Smooth muscle cell of the umbilical artery (primary cell): ENCODE results near the gene RNF157. TPM values are rescaled to one million over a fixed set of nuclear protein-coding genes. Genes with fewer than 3 reads are reported as not detected.

Experiments used
- total RNA-seq: library from RNA; depleted of rRNA; stranded (reverse); fragments of >200 nt; gene quantifications from 2 replicates; pipeline ENCODE4 v1.2.3, GENCODE V29; 2014

Gene RNF157
- 0.05 and 1.8 TPM in 2 replicates for total RNA-seq

DNA sequence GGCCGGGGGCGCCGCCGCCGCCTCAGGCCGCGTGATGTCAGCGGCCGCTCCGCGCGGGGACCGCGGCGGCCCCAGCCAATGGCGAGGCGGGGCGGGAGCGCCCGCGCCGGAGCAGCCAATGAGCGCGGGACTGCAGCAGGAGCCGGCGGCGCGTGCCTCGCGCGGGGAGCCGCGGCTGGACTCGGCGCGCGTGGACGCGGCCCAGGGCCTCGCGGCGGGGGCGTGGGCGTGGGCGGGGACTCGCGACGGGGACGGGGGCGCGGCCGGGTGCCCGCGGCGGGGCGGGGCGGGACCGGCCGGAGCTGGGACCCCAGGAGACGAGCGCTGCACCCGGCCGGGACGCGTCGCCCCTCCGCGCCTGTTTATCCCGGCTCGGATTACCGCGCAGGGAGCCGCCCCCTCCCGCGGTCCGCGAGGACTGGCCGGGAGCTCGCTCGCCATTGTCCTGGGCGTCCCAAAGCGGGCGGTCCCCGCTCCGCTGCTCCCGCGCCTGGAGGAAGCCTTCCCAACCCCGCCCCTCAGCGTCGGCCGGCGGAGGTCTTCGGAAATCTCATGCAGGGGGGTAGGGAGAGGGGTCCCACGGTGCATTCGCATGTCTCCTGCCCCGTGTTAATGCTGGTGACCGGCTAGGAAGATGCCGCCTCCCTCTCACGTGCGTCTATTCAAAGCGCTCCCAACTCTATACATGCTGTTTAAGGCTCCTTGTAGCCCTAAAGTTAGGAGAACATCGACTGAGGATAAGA, at the start of gene RNF157:
TSS of gene RNF157 (minus strand) at position 33 of the 743 bp plus-strand sequence. CDS start 253 bp downstream, outside the sequence.

DNA sequence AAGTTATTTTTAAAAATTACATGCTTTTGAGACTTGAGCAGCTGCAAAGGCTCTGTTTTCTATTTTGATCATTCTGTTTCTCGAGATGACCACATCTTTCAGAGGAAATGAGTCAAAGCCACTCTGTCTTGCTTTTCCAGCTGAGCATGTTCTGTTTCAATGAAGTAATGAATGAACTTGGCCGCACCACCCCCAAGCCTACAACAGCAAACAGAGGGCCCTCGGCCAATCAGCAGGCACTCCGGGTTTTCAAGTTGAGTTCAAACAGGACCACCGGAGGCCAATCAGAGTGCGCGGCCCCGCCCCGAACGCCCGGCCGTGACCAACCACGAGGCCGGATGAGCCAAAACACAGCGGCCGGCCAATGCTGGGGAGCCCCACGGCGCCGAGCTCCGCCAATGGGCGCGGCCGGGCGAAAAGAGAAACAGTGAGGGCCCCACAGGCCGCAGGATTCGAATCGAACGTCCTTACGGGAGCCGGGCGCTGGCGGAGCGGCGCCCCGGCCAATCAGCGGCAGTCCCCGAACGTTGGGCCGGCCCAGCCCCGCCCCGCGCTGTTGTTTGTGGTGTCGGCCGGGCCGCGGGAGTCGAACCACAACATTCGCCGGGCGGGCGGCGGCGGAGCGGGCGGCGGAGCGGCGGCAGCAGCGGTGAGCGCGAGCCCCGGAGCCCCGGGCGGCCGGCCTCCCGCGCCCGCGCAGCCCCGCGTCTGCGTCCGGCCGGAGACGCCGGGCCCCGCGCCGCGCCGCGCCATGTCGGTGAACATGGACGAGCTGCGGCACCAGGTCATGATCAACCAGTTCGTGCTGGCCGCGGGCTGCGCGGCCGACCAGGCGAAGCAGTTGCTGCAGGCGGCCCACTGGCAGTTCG, 24.7 kb upstream of the RNF157 start, which contains the start of gene UBALD2:
TSS of gene UBALD2 (plus strand) at position 594 of the 869 bp plus-strand sequence. CDS start at position 752, 158 bp downstream.

DNA sequence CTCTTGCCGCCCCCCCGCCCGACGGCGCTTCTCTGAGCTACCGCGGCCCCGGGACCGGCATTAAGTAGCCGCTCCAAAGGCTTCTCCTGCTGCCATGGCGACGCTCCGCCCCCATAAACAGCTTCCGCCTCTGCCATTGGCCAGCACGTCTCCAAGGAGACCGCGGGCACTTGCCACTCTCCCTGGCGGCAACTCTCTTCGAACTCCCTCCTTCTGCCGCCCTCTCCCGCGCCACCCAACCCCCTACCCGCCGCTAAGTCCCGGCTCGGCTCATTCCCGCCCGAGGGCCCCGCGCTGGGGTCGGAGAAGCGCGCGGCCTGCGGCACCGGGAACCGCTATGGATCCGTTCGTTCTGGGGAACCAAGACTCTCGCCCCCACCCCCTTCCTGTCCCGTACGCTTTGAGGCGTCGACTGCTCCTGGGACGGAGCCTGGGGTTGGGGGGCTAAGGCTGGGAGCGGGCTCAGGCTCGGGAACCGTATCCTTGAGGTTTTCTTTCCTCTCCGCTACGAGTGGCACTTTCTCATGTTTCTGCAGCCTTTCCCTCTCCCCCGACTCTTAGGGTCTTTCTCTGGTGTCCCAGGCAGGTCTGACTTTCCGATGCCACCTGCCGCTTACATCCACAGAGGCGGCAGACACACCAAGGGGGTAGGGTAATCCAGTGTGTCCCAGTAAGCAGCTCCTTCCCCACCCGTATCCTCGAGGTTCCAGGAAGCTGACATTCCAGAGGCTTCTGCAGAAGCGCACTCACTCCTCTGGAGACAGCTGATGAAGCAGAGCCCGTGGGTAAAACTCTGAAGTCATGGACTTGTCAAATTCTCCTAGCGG, 98.9 kb downstream of the RNF157 start, which contains the start of gene FOXJ1:
TSS of gene FOXJ1 (minus strand) at position 34 of the 827 bp plus-strand sequence. CDS start 850 bp downstream, outside the sequence.

DNA sequence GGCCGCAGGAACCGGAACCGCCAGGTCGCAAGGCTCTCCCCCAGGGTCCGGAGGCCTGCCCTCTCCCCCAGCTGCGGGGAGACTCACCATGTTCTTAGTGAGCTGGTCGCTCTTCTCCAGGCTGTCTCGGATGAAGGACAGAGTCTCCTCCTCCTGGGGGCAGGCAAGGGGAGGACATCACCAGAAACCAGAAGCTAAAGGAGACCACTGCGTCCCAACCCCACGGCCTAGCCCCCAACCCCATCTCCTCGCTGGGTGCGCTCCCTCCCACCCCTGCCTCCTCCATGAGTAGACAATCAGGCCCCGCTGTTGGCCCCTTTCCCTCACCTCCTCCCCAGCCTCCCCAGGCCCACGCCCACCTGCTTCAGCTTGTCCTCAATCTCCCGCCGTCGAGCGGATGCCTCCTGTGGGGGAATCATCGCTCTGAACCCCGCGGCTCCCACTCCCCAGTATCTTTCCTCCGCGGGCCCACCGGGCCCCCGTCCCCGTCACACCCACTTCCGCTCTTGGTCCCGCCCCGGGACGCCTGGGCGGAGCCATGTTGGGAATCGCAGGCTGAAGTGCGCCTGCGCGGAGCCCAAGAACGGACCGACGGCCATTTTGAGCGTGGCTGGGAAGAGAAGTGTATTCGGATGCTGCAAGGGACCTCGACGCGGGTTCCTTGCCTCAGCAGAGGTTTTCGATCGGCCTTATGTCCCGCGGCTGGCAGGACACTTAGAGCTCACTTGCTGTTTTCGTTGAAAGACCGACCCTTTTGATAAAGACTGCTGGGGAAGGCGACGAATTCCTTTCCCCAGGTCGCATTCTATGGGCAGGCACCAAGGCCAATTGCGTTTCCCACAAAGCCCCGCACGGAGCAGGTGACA, 136.8 kb downstream of the RNF157 start, which contains the start of gene EXOC7:
TSS of gene EXOC7 (minus strand) at position 514 of the 866 bp plus-strand sequence. CDS start at position 419, 95 bp downstream.

Other genes with a start within 250 kb of the RNF157 start
- 2.7 and 5.2 TPM in 2 replicates for gene CDK3, start 239.6 kb downstream of the RNF157 start, total RNA-seq
- not detected in 2 replicates for gene EVPL, start 213.2 kb downstream of the RNF157 start, total RNA-seq
- gene SRP68, start 168.0 kb downstream of the RNF157 start, total RNA-seq: 41.3 and 66.1 TPM in 2 replicates
- gene GALR2, start 165.7 kb downstream of the RNF157 start, total RNA-seq: not detected in 2 replicates
- under 0.01 TPM in 1 of 2 replicates, not detected in the other for gene ZACN, start 161.3 kb downstream of the RNF157 start, total RNA-seq
- gene EXOC7, start 136.7 kb downstream of the RNF157 start, total RNA-seq: 89.7 and 107 TPM in 2 replicates
- gene FOXJ1, start 99.2 kb downstream of the RNF157 start, total RNA-seq: not detected in 2 replicates
- 1.2 and 2.1 TPM in 2 replicates for gene UBALD2, start 24.9 kb upstream of the RNF157 start, total RNA-seq
- 4.8 and 5.1 TPM in 2 replicates for gene QRICH2, start 67.8 kb upstream of the RNF157 start, total RNA-seq
- gene PRPSAP1, start 113.4 kb upstream of the RNF157 start, total RNA-seq: 42.5 and 46.5 TPM in 2 replicates
- gene SPHK1, start 144.1 kb upstream of the RNF157 start, total RNA-seq: 42.5 and 101 TPM in 2 replicates
- 22.6 and 46.2 TPM in 2 replicates for gene UBE2O, start 212.7 kb upstream of the RNF157 start, total RNA-seq
- 0.37 TPM in 1 of 2 replicates, not detected in the other for gene AANAT, start 227.1 kb upstream of the RNF157 start, total RNA-seq